SK-N-SH treated with all-trans-retinoic acid at 6 μM for 48 hours (cell line): ENCODE results near the gene FAM13A.
"Not testable (repeated sequence)": the region's sequence is repeated elsewhere in the genome, so short reads cannot be mapped to it uniquely, and the experiment has no call there.

Source experiments
- ATAC-seq: fragments of 200-7000 bp; cut with Tn5 transposase; 3 replicates; pipeline ENCODE4 v1.9.1; 2020; ENCODE audit warnings: mild to moderate bottlenecking, moderate library complexity
- ARNTL ChIP-seq: fragments of 450-650 bp; formaldehyde crosslinking; IDR thresholded peaks from 2 replicates; pipeline ENCODE4 v1.5.0; 2020; ENCODE audit warnings: low read depth, mild to moderate bottlenecking, moderate library complexity, borderline replicate concordance
- CSDC2 ChIP-seq: fragments of 250-450 bp; sonication (Bioruptor Pico); IDR thresholded peaks from 2 replicates; pipeline ENCODE4 v1.5.0; 2020; ENCODE audit warnings: mild to moderate bottlenecking, moderate library complexity
- ESRRG ChIP-seq: fragments of 250-450 bp; sonication (Bioruptor Pico); IDR thresholded peaks from 2 replicates; pipeline ENCODE4 v1.6.1; 2021; ENCODE audit warnings: mild to moderate bottlenecking
- GLIS3 ChIP-seq: fragments of 250-450 bp; sonication (Bioruptor Pico); IDR thresholded peaks from 2 replicates; pipeline ENCODE4 v1.5.0; 2020; ENCODE audit warnings: mild to moderate bottlenecking, moderate library complexity
- OSR1 ChIP-seq: fragments of 250-450 bp; sonication (Bioruptor Pico); IDR thresholded peaks from 2 replicates; pipeline ENCODE4 v1.8.0; 2022; ENCODE audit warnings: moderate library complexity, mild to moderate bottlenecking, inconsistent platforms
- RARB ChIP-seq: fragments of 250-450 bp; sonication (Bioruptor Pico); IDR thresholded peaks from 2 replicates; pipeline ENCODE4 v1.8.0; 2021; ENCODE audit warnings: mild to moderate bottlenecking, moderate library complexity
- TCF4 ChIP-seq: fragments of 250-450 bp; sonication (Bioruptor Pico); IDR thresholded peaks from 2 replicates; pipeline ENCODE4 v1.8.0; 2021; ENCODE audit warnings: mild to moderate bottlenecking, moderate library complexity, borderline replicate concordance
- ZC3H10 ChIP-seq: fragments of 250-450 bp; sonication (Bioruptor Pico); IDR thresholded peaks from 2 replicates; pipeline ENCODE4 v1.5.1; 2021; ENCODE audit warnings: mild to moderate bottlenecking, moderate library complexity
- ZFP3 ChIP-seq: fragments of 250-450 bp; sonication (Bioruptor Pico); IDR thresholded peaks from 2 replicates; pipeline ENCODE4 v1.5.0; 2020; ENCODE audit warnings: mild to moderate bottlenecking, moderate library complexity
- ZFP30 ChIP-seq: fragments of 450-650 bp; formaldehyde crosslinking; IDR thresholded peaks from 2 replicates; pipeline ENCODE4 v1.5.0; 2022; ENCODE audit warnings: mild to moderate bottlenecking, moderate library complexity
- ZNF565 ChIP-seq: fragments of 450-650 bp; formaldehyde crosslinking; conservative IDR thresholded peaks from 2 replicates; pipeline ENCODE4 v1.5.0; 2020; ENCODE audit warnings: low read depth, mild to moderate bottlenecking, moderate library complexity
- ZNF70 ChIP-seq: fragments of 450-650 bp; formaldehyde crosslinking; IDR thresholded peaks from 2 replicates; pipeline ENCODE4 v1.5.0; 2020; ENCODE audit warnings: mild to moderate bottlenecking, moderate library complexity
- ZNF8 ChIP-seq: fragments of 450-650 bp; formaldehyde crosslinking; IDR thresholded peaks from 2 replicates; pipeline ENCODE4 v1.5.0; 2020; ENCODE audit warnings: mild to moderate bottlenecking, moderate library complexity
- TF ChIP-seq, protein P1 (sequence below): fragments of 250-450 bp; sonication (Bioruptor Pico); IDR thresholded peaks from 2 replicates; pipeline ENCODE4 v1.8.0; 2020; ENCODE audit warnings: mild to moderate bottlenecking, moderate library complexity, borderline replicate concordance
- TF ChIP-seq, protein P2 (sequence below): fragments of 250-450 bp; sonication (Bioruptor Pico); IDR thresholded peaks from 2 replicates; pipeline ENCODE4 v1.5.1; 2020; ENCODE audit warnings: low read depth, mild to moderate bottlenecking, moderate library complexity
- TF ChIP-seq, protein P3 (sequence below): fragments of 250-450 bp; sonication (Bioruptor Pico); IDR thresholded peaks from 2 replicates; pipeline ENCODE4 v1.5.0; 2020; ENCODE audit warnings: mild to moderate bottlenecking, moderate library complexity
- TF ChIP-seq, protein P4 (sequence below): fragments of 250-450 bp; sonication (Bioruptor Pico); IDR thresholded peaks from 2 replicates; pipeline ENCODE4 v1.5.1; 2021; ENCODE audit warnings: mild to moderate bottlenecking, moderate library complexity
- TF ChIP-seq, protein P5 (sequence below): fragments of 250-450 bp; sonication (Bioruptor Pico); IDR thresholded peaks from 2 replicates; pipeline ENCODE4 v1.8.0; 2021; ENCODE audit warnings: low read depth, mild to moderate bottlenecking, moderate library complexity, borderline replicate concordance

The FAM13A gene

DNA sequence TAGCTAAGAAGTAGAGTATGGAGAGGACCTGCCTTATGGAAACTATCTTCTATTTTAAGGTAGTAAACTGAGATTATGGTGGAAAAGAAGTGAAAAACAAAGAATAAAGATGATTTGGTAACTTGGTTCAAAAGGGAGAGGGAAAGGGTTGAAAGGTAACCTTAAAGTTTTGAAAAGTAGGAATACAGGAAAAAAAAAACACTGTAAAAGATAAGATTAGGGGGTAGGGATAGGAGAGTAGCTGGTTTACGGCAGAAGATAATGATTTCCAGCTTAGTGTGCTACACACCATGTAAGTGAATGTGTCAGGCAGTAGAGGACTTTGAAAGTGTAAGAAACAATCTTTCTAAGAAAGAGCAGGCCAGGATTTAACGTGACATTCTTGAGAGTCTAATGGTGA is 35.3 kb downstream of the FAM13A start:
- TF ChIP-seq, protein P1, sequence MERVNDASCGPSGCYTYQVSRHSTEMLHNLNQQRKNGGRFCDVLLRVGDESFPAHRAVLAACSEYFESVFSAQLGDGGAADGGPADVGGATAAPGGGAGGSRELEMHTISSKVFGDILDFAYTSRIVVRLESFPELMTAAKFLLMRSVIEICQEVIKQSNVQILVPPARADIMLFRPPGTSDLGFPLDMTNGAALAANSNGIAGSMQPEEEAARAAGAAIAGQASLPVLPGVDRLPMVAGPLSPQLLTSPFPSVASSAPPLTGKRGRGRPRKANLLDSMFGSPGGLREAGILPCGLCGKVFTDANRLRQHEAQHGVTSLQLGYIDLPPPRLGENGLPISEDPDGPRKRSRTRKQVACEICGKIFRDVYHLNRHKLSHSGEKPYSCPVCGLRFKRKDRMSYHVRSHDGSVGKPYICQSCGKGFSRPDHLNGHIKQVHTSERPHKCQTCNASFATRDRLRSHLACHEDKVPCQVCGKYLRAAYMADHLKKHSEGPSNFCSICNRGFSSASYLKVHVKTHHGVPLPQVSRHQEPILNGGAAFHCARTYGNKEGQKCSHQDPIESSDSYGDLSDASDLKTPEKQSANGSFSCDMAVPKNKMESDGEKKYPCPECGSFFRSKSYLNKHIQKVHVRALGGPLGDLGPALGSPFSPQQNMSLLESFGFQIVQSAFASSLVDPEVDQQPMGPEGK (CRISPR knock-in tag) = no peak
- TF ChIP-seq ZNF70 (CRISPR knock-in tag) = no peak
- TF ChIP-seq, protein P2, sequence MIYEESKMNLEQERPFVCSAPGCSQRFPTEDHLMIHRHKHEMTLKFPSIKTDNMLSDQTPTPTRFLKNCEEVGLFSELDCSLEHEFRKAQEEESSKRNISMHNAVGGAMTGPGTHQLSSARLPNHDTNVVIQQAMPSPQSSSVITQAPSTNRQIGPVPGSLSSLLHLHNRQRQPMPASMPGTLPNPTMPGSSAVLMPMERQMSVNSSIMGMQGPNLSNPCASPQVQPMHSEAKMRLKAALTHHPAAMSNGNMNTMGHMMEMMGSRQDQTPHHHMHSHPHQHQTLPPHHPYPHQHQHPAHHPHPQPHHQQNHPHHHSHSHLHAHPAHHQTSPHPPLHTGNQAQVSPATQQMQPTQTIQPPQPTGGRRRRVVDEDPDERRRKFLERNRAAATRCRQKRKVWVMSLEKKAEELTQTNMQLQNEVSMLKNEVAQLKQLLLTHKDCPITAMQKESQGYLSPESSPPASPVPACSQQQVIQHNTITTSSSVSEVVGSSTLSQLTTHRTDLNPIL (CRISPR knock-in tag) = no peak
- ATAC-seq = no peak

DNA sequence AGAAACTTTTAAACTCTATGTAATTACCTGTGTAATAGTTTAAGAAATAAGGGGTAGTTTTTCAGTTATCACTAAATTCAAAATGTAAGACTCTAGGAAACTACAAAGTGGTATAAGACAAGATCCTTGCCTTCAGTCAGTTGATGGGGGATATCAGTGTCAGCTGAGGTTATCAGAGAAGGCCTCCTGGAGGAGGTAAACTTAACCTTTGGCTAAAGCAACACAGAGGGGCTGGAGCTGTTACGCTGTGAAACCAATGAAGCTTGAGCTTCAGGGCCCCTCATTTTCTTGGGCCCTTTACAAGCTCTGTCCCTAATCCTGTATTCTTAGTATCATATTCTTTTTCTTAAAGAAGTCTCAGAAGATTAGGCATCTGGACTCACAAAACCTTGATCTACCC is 35.9 kb downstream of the FAM13A start:
- no peak for ATAC-seq
- TF ChIP-seq RARB = no peak
- no peak for TF ChIP-seq TCF4 (CRISPR knock-in tag)
- TF ChIP-seq, protein P1 (CRISPR knock-in tag) = no peak
- TF ChIP-seq ZNF70 (CRISPR knock-in tag) = no peak
- TF ChIP-seq, protein P3, sequence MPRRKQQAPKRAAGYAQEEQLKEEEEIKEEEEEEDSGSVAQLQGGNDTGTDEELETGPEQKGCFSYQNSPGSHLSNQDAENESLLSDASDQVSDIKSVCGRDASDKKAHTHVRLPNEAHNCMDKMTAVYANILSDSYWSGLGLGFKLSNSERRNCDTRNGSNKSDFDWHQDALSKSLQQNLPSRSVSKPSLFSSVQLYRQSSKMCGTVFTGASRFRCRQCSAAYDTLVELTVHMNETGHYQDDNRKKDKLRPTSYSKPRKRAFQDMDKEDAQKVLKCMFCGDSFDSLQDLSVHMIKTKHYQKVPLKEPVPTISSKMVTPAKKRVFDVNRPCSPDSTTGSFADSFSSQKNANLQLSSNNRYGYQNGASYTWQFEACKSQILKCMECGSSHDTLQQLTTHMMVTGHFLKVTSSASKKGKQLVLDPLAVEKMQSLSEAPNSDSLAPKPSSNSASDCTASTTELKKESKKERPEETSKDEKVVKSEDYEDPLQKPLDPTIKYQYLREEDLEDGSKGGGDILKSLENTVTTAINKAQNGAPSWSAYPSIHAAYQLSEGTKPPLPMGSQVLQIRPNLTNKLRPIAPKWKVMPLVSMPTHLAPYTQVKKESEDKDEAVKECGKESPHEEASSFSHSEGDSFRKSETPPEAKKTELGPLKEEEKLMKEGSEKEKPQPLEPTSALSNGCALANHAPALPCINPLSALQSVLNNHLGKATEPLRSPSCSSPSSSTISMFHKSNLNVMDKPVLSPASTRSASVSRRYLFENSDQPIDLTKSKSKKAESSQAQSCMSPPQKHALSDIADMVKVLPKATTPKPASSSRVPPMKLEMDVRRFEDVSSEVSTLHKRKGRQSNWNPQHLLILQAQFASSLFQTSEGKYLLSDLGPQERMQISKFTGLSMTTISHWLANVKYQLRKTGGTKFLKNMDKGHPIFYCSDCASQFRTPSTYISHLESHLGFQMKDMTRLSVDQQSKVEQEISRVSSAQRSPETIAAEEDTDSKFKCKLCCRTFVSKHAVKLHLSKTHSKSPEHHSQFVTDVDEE = no peak
- TF ChIP-seq GLIS3 = no peak
- TF ChIP-seq CSDC2 (CRISPR knock-in tag) = no peak
- TF ChIP-seq OSR1 (CRISPR knock-in tag) = no peak
- TF ChIP-seq ESRRG (CRISPR knock-in tag) = no peak
- no peak for TF ChIP-seq ZNF8 (CRISPR knock-in tag)
- no peak for TF ChIP-seq ZC3H10 (CRISPR knock-in tag)
- no peak for TF ChIP-seq ZNF565 (CRISPR knock-in tag)
- no peak for TF ChIP-seq ARNTL
- TF ChIP-seq, protein P4, sequence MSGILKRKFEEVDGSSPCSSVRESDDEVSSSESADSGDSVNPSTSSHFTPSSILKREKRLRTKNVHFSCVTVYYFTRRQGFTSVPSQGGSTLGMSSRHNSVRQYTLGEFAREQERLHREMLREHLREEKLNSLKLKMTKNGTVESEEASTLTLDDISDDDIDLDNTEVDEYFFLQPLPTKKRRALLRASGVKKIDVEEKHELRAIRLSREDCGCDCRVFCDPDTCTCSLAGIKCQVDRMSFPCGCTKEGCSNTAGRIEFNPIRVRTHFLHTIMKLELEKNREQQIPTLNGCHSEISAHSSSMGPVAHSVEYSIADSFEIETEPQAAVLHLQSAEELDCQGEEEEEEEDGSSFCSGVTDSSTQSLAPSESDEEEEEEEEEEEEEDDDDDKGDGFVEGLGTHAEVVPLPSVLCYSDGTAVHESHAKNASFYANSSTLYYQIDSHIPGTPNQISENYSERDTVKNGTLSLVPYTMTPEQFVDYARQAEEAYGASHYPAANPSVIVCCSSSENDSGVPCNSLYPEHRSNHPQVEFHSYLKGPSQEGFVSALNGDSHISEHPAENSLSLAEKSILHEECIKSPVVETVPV (CRISPR knock-in tag) = no peak
- TF ChIP-seq, protein P5, sequence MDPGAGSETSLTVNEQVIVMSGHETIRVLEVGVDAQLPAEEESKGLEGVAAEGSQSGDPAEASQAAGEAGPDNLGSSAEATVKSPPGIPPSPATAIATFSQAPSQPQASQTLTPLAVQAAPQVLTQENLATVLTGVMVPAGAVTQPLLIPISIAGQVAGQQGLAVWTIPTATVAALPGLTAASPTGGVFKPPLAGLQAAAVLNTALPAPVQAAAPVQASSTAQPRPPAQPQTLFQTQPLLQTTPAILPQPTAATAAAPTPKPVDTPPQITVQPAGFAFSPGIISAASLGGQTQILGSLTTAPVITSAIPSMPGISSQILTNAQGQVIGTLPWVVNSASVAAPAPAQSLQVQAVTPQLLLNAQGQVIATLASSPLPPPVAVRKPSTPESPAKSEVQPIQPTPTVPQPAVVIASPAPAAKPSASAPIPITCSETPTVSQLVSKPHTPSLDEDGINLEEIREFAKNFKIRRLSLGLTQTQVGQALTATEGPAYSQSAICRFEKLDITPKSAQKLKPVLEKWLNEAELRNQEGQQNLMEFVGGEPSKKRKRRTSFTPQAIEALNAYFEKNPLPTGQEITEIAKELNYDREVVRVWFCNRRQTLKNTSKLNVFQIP (CRISPR knock-in tag) = no peak

DNA sequence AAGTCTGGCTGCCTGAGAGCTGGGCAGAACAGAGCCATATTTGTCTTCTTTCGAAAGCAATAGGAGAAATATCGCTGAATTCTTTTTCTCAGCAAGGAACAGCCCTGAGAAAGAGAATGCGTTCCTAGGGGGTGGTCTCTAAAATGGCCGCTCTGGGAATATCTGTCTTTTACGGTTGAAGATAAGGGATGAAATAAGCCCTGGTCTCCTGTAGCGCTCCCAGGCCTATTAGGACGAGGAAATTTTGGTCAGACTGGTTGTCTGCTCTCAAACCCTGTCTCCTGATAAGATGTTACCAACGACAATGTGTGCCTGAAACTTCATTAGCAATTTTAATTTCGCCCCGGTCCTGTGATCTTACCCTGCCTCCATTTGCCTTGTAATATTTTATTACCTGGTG is 42.1 kb downstream of the FAM13A start:
- ATAC-seq = not testable (repeated sequence)

DNA sequence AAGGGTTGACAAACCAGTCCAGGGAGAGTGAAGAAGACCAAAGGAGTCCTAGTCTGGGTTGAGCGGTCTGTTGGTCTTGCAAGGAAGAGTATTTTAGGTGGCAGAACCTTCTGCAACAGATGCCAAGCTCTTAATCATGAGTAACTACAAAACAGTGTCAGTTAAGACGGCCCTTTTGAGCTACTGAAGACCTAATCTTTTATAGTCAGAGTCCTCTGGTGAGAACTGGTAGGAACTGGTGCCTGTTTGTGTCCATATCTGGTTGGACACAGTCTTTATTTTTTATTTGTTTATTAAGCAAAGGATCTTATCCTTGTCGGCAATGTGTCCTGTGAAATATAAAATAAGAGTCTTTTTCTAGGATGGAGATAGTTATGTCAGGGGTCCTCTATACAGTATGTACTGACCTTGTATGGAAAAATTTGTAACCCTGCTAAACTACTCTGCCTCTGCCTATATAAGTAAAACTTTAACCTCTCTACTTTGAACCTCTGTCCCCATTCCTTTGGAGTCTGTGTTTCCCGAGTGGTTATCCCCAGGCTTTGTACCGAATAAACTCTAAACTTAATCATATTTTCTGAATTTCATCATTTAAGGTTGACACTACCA is 47.1 kb downstream of the FAM13A start:
- ATAC-seq = no peak
- TF ChIP-seq ZFP30 (CRISPR knock-in tag) (no peak), ZNF8 (CRISPR knock-in tag) (no peak), TCF4 (CRISPR knock-in tag) (no peak), ZFP3 (CRISPR knock-in tag) (no peak)
- TF ChIP-seq, protein P1 (CRISPR knock-in tag) = no peak
- TF ChIP-seq, protein P5 (CRISPR knock-in tag) = no peak
